ENCODE results near the gene SLC22A3.
A peak's percentile ranks its signal among the peaks of the same experiment; 100 is the strongest.

SLC22A3 gene

GRCh38 chr6:160417146-160417545 lies 69.0 kb downstream of the SLC22A3 start:
- no peak for DNase-seq

- no peak for DNase-seq
Observed at GRCh38 chr6:160417550-160417949, 69.4 kb downstream of the SLC22A3 start.

GRCh38 chr6:160418370-160418769 lies 70.2 kb downstream of the SLC22A3 start:
- DNase-seq, result no peak

GRCh38 chr6:160419488-160419887 lies 71.3 kb downstream of the SLC22A3 start:
- DNase-seq, result no peak

GRCh38 chr6:160420253-160420968 lies 72.2 kb downstream of the SLC22A3 start:
- no peak for DNase-seq

- no peak for DNase-seq
Observed at GRCh38 chr6:160420969-160421556, 72.9 kb downstream of the SLC22A3 start.

GRCh38 chr6:160421854-160422253 lies 73.7 kb downstream of the SLC22A3 start:
- peak in 12 of 56 donors; percentile 3 to 38 (median 20) for DNase-seq

GRCh38 chr6:160424256-160424655 lies 76.1 kb downstream of the SLC22A3 start:
- DNase-seq, result no peak

GRCh38 chr6:160426136-160426535 lies 78.0 kb downstream of the SLC22A3 start:
- no peak for DNase-seq

GRCh38 chr6:160427312-160428068 lies 79.3 kb downstream of the SLC22A3 start:
- DNase-seq, result no peak

- peak in 16 of 56 donors; percentile 6 to 49 (median 21) for DNase-seq
Observed at GRCh38 chr6:160428069-160428430, 79.9 kb downstream of the SLC22A3 start.

- no peak for DNase-seq
Observed at GRCh38 chr6:160428818-160429619, 80.8 kb downstream of the SLC22A3 start.

GRCh38 chr6:160429620-160429895 lies 81.4 kb downstream of the SLC22A3 start:
- DNase-seq, result no peak

GRCh38 chr6:160430203-160430602 lies 82.0 kb downstream of the SLC22A3 start:
- no peak for DNase-seq

- DNase-seq, result no peak
Observed at GRCh38 chr6:160430751-160431150, 82.6 kb downstream of the SLC22A3 start.

GRCh38 chr6:160431226-160431625 lies 83.0 kb downstream of the SLC22A3 start:
- DNase-seq, result peak in 1 of 56 donors; percentile 3

GRCh38 chr6:160431791-160432404 lies 83.7 kb downstream of the SLC22A3 start:
- DNase-seq, result no peak

GRCh38 chr6:160435935-160436334 lies 87.8 kb downstream of the SLC22A3 start:
- no peak for DNase-seq

GRCh38 chr6:160437154-160437553 lies 89.0 kb downstream of the SLC22A3 start:
- DNase-seq, result no peak

GRCh38 chr6:160437775-160438174 lies 89.6 kb downstream of the SLC22A3 start:
- DNase-seq, result no peak

- DNase-seq, result no peak
Observed at GRCh38 chr6:160438481-160438880, 90.3 kb downstream of the SLC22A3 start.
